ENCODE measurements around the gene GPAT2. TPM values are rescaled to one million over a fixed set of nuclear protein-coding genes. Genes with fewer than 3 reads are reported as not detected.
"Not testable (repeated sequence)": the region's sequence is repeated elsewhere in the genome, so short reads cannot be mapped to it uniquely, and the experiment has no call there.

The GPAT2 gene
- total RNA-seq, 5 donors from 2014 or later (not counting 1 experiment from before 2014, with no cell fraction given), result 3.3 to 3.9 (median 3.8) TPM; not detected in 1

- H3K36me3 ChIP-seq (ENCODE audit: control insufficient read depth in 2 of 2, extremely low read depth in 1 of 2, insufficient read depth in 1 of 2, low read length in 1 of 2); H3K9me3 Mint-ChIP-seq; H3K27me3 Mint-ChIP-seq; H3K4me1 Mint-ChIP-seq; H3K27ac ChIP-seq (ENCODE audit: low read length); CTCF ChIA-PET; H3K27ac Mint-ChIP-seq; POLR2A ChIA-PET; H3K36me3 Mint-ChIP-seq; H3K4me3 Mint-ChIP-seq; H3K9me3 ChIP-seq; ATAC-seq (replicated peaks in 1 of 4); H3K4me1 ChIP-seq (ENCODE audit: control insufficient read depth in 1 of 2, extremely low read depth in 1 of 2, insufficient read depth in 2 of 2, low read length in 2 of 2); DNase-seq; H3K4me3 ChIP-seq (ENCODE audit: control insufficient read depth in 1 of 2, extremely low read depth in 1 of 2, low read length in 1 of 2); H3K27me3 ChIP-seq (replicated peaks in 1 of 2; ENCODE audit: control insufficient read depth in 2 of 2, extremely low read depth in 1 of 2, insufficient read depth in 2 of 2, low read length in 1 of 2): not testable (repeated sequence)
- WGBS (ENCODE audit: insufficient coverage), result no CpG with 5 or more reads among the region's 8 CpGs
These were observed 26.6 kb upstream of the GPAT2 start for GRCh38 chr2:96061197-96061817.

GRCh38 chr2:96060325-96060724 lies 25.6 kb upstream of the GPAT2 start:
- H3K4me1 Mint-ChIP-seq; H3K27ac ChIP-seq (ENCODE audit: low read length); CTCF ChIA-PET; ATAC-seq (replicated peaks in 1 of 4); H3K9me3 Mint-ChIP-seq; H3K4me3 Mint-ChIP-seq; H3K4me1 ChIP-seq (ENCODE audit: control insufficient read depth in 1 of 2, extremely low read depth in 1 of 2, insufficient read depth in 2 of 2, low read length in 2 of 2); DNase-seq; H3K27me3 ChIP-seq (replicated peaks in 1 of 2; ENCODE audit: control insufficient read depth in 2 of 2, extremely low read depth in 1 of 2, insufficient read depth in 2 of 2, low read length in 1 of 2); H3K4me3 ChIP-seq (ENCODE audit: control insufficient read depth in 1 of 2, extremely low read depth in 1 of 2, low read length in 1 of 2); H3K36me3 ChIP-seq (ENCODE audit: control insufficient read depth in 2 of 2, extremely low read depth in 1 of 2, insufficient read depth in 1 of 2, low read length in 1 of 2); H3K36me3 Mint-ChIP-seq; H3K27ac Mint-ChIP-seq; POLR2A ChIA-PET; H3K27me3 Mint-ChIP-seq; H3K9me3 ChIP-seq: not testable (repeated sequence)
- WGBS (ENCODE audit: insufficient coverage), result no CpG with 5 or more reads among the region's 10 CpGs

- H3K9me3 ChIP-seq; H3K27ac ChIP-seq (ENCODE audit: low read length); DNase-seq; H3K36me3 ChIP-seq (ENCODE audit: control insufficient read depth in 2 of 2, extremely low read depth in 1 of 2, insufficient read depth in 1 of 2, low read length in 1 of 2); H3K4me1 Mint-ChIP-seq; ATAC-seq (replicated peaks in 1 of 4); POLR2A ChIA-PET; H3K4me3 Mint-ChIP-seq; H3K27ac Mint-ChIP-seq; CTCF ChIA-PET; H3K9me3 Mint-ChIP-seq; H3K27me3 Mint-ChIP-seq; H3K36me3 Mint-ChIP-seq; H3K27me3 ChIP-seq (replicated peaks in 1 of 2; ENCODE audit: control insufficient read depth in 2 of 2, extremely low read depth in 1 of 2, insufficient read depth in 2 of 2, low read length in 1 of 2); H3K4me3 ChIP-seq (ENCODE audit: control insufficient read depth in 1 of 2, extremely low read depth in 1 of 2, low read length in 1 of 2); H3K4me1 ChIP-seq (ENCODE audit: control insufficient read depth in 1 of 2, extremely low read depth in 1 of 2, insufficient read depth in 2 of 2, low read length in 2 of 2): not testable (repeated sequence)
- no CpG with 5 or more reads among the region's 6 CpGs for WGBS (ENCODE audit: insufficient coverage)
These were observed 24.7 kb upstream of the GPAT2 start for GRCh38 chr2:96059443-96059842.

- H3K36me3 Mint-ChIP-seq; H3K36me3 ChIP-seq (ENCODE audit: control insufficient read depth in 2 of 2, extremely low read depth in 1 of 2, insufficient read depth in 1 of 2, low read length in 1 of 2); H3K4me3 Mint-ChIP-seq; H3K27me3 Mint-ChIP-seq; H3K27ac ChIP-seq (ENCODE audit: low read length); H3K4me1 Mint-ChIP-seq; H3K4me3 ChIP-seq (ENCODE audit: control insufficient read depth in 1 of 2, extremely low read depth in 1 of 2, low read length in 1 of 2); ATAC-seq (replicated peaks in 1 of 4); DNase-seq; H3K9me3 ChIP-seq; H3K4me1 ChIP-seq (ENCODE audit: control insufficient read depth in 1 of 2, extremely low read depth in 1 of 2, insufficient read depth in 2 of 2, low read length in 2 of 2); H3K27ac Mint-ChIP-seq; H3K9me3 Mint-ChIP-seq; CTCF ChIA-PET; POLR2A ChIA-PET; H3K27me3 ChIP-seq (replicated peaks in 1 of 2; ENCODE audit: control insufficient read depth in 2 of 2, extremely low read depth in 1 of 2, insufficient read depth in 2 of 2, low read length in 1 of 2): not testable (repeated sequence)
- no CpG with 5 or more reads among the region's 6 CpGs for WGBS (ENCODE audit: insufficient coverage)
These were observed 21.1 kb upstream of the GPAT2 start for GRCh38 chr2:96055830-96056229.

GRCh38 chr2:96054537-96054936 lies 19.8 kb upstream of the GPAT2 start:
- H3K27ac ChIP-seq (ENCODE audit: low read length); H3K4me1 ChIP-seq (ENCODE audit: control insufficient read depth in 1 of 2, extremely low read depth in 1 of 2, insufficient read depth in 2 of 2, low read length in 2 of 2); H3K4me1 Mint-ChIP-seq; H3K27me3 Mint-ChIP-seq; H3K27me3 ChIP-seq (replicated peaks in 1 of 2; ENCODE audit: control insufficient read depth in 2 of 2, extremely low read depth in 1 of 2, insufficient read depth in 2 of 2, low read length in 1 of 2); H3K27ac Mint-ChIP-seq; DNase-seq; POLR2A ChIA-PET; H3K36me3 ChIP-seq (ENCODE audit: control insufficient read depth in 2 of 2, extremely low read depth in 1 of 2, insufficient read depth in 1 of 2, low read length in 1 of 2); H3K4me3 ChIP-seq (ENCODE audit: control insufficient read depth in 1 of 2, extremely low read depth in 1 of 2, low read length in 1 of 2); H3K36me3 Mint-ChIP-seq; H3K4me3 Mint-ChIP-seq; ATAC-seq (replicated peaks in 1 of 4); CTCF ChIA-PET; H3K9me3 ChIP-seq; H3K9me3 Mint-ChIP-seq: not testable (repeated sequence)
- no CpG with 5 or more reads among the region's 7 CpGs for WGBS (ENCODE audit: insufficient coverage)

GRCh38 chr2:96053385-96053784 lies 18.7 kb upstream of the GPAT2 start:
- CTCF ChIA-PET; H3K9me3 ChIP-seq; H3K4me3 Mint-ChIP-seq; H3K27ac ChIP-seq (ENCODE audit: low read length); H3K4me1 Mint-ChIP-seq; DNase-seq; H3K4me1 ChIP-seq (ENCODE audit: control insufficient read depth in 1 of 2, extremely low read depth in 1 of 2, insufficient read depth in 2 of 2, low read length in 2 of 2); H3K27ac Mint-ChIP-seq; H3K36me3 Mint-ChIP-seq; H3K4me3 ChIP-seq (ENCODE audit: control insufficient read depth in 1 of 2, extremely low read depth in 1 of 2, low read length in 1 of 2); H3K36me3 ChIP-seq (ENCODE audit: control insufficient read depth in 2 of 2, extremely low read depth in 1 of 2, insufficient read depth in 1 of 2, low read length in 1 of 2); POLR2A ChIA-PET; ATAC-seq (replicated peaks in 1 of 4); H3K9me3 Mint-ChIP-seq; H3K27me3 Mint-ChIP-seq; H3K27me3 ChIP-seq (replicated peaks in 1 of 2; ENCODE audit: control insufficient read depth in 2 of 2, extremely low read depth in 1 of 2, insufficient read depth in 2 of 2, low read length in 1 of 2): not testable (repeated sequence)
- WGBS (ENCODE audit: insufficient coverage), result 73% methylated on average over 2 of the region's 7 CpGs

GRCh38 chr2:96052632-96053031 lies 17.9 kb upstream of the GPAT2 start:
- DNase-seq; H3K4me1 ChIP-seq (ENCODE audit: control insufficient read depth in 1 of 2, extremely low read depth in 1 of 2, insufficient read depth in 2 of 2, low read length in 2 of 2); H3K27me3 Mint-ChIP-seq; POLR2A ChIA-PET; H3K27ac ChIP-seq (ENCODE audit: low read length); H3K27me3 ChIP-seq (replicated peaks in 1 of 2; ENCODE audit: control insufficient read depth in 2 of 2, extremely low read depth in 1 of 2, insufficient read depth in 2 of 2, low read length in 1 of 2); H3K4me3 ChIP-seq (ENCODE audit: control insufficient read depth in 1 of 2, extremely low read depth in 1 of 2, low read length in 1 of 2); H3K27ac Mint-ChIP-seq; H3K36me3 ChIP-seq (ENCODE audit: control insufficient read depth in 2 of 2, extremely low read depth in 1 of 2, insufficient read depth in 1 of 2, low read length in 1 of 2); H3K9me3 Mint-ChIP-seq; H3K9me3 ChIP-seq; CTCF ChIA-PET; H3K4me1 Mint-ChIP-seq; H3K4me3 Mint-ChIP-seq; H3K36me3 Mint-ChIP-seq; ATAC-seq (replicated peaks in 1 of 4): not testable (repeated sequence)
- WGBS (ENCODE audit: insufficient coverage), result no CpG with 5 or more reads among the region's 3 CpGs

Measured in T-cell (primary cell).